SIG-M5 (cell line): Measurements from ENCODE around the gene IL2RA.

ENCODE experiments used
- DNase-seq: peaks from one replicate; lab custom pipeline; 2025; lab: John Stamatoyannopoulos, UW

IL2RA gene

GRCh38 chr10:6038071-6038631, 24.0 kb downstream of the IL2RA start:
- no peak for DNase-seq

GRCh38 chr10:6037422-6037821, 24.7 kb downstream of the IL2RA start:
- no peak for DNase-seq

DNA sequence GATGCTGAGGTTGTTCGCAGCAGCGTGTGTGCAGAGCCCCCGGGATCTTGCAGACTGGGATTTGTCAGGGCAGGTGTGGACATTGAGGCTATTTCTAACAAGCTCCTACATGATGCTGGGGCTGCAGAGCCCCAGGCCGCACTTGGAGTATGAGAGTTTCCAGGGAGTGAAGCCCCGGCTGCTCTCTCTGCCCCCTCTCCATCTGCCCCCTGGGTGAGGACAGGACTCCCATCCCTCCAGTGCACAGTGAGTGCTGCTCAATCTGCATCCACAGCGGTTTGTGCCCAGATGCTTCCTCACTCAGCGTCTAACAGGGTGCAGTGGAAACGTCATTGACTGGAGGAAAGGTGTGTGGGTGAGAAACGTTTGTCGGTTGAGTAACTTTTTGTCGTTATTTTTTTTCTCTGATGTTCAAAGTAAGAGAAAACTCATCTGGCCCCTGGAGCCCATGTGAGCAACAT, 25.3 kb downstream of the IL2RA start:
- DNase-seq = no peak

- DNase-seq = no peak
Measured at GRCh38 chr10:6035931-6036575, 26.1 kb downstream of the IL2RA start.

GRCh38 chr10:6035101-6035834, 26.9 kb downstream of the IL2RA start:
- DNase-seq = no peak

- DNase-seq = no peak
Measured at GRCh38 chr10:6034371-6034770, 27.8 kb downstream of the IL2RA start.

DNA sequence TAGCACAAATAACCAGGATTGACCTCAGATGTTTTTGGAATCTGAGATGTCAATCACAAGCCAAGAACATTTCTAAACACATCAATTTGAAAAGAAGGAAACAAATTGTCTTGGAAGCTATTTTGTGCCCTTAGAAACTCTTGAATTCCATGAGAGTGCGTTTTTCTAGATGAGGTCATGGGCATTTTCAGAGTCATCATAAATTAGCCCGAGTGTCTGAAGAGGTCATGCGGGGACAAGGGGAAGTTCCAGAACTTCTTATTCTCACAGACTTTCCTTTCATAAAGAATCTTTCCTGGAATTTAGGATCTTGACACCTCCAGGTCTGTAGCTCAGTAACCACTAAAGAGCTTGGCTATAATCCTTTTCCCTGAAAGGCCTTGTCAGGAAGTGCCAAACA, 28.2 kb downstream of the IL2RA start:
- DNase-seq = no peak

GRCh38 chr10:6030940-6031339, 31.2 kb downstream of the IL2RA start:
- no peak for DNase-seq

DNA sequence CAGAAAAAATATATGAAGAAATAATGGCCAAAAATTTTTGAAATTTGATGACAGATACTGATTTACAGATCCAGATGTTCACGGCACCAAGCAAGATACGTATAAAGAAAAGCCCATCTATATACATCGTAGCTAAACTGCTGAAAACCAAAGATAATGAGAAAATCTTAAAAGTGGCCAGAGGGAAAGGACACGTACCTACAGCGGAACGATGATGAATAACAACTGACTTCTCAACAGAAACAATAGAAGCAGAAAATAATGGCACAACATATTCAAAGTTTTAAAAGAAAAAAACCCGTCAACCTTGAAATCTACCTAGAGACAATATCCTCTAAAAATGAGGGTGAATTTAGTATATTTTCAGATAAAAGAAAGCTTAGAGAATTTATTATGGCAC, 31.9 kb downstream of the IL2RA start:
- DNase-seq = no peak

- DNase-seq = no peak
Measured at GRCh38 chr10:6027929-6028328, 34.2 kb downstream of the IL2RA start.

DNA sequence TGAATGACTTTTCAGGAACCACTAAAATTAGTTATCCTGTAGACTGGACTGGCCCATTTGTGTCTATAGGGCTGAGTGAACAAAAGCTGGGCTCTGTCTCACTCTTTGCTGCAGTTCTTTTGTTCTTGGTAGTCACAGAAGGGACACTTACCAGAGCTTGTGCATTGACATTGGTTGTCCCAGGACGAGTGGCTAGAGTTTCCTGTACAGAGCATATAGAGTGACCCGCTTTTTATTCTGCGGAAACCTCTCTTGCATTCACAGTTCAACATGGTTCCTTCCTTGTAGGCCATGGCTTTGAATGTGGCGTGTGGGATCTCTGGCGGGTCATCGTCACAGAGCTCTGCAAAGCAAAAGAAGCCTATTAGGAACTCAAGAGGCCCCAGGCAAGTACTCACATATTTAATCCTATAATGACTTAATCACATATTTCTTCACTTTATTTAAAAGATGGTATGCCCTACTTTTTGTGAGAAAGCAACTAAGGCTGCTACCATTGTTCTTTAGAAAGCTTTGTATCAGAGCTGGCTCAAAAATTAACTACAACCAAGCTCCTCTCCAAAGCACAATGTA, 36.4 kb downstream of the IL2RA start:
- DNase-seq = no peak

GRCh38 chr10:6024334-6024682, 37.9 kb downstream of the IL2RA start:
- DNase-seq = no peak

GRCh38 chr10:6023661-6024333, 38.4 kb downstream of the IL2RA start:
- no peak for DNase-seq

DNA sequence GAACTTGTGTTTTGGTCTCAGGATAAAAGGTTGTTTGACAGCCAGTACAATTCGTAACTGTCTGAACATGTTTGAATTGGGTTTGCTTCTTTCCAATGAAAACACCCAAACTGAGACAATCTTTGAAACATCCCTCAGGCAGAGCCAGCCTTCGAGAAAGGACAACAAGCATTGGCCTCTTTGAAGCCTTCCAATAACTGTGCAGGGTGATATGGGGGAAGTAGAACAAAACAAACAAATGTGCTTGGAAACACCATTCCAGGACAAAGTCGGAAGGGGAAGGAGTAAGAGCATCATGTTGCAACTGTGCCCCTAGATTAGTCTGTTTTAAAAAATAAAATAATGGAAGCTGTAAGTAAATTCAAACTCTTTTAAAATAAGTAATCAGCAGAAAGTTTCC, 39.5 kb downstream of the IL2RA start:
- DNase-seq = no peak

- no peak for DNase-seq
Measured at GRCh38 chr10:6020826-6021225, 41.3 kb downstream of the IL2RA start.

- no peak for DNase-seq
Measured at GRCh38 chr10:6019796-6020195, 42.4 kb downstream of the IL2RA start.

- DNase-seq = no peak
Measured at GRCh38 chr10:6019010-6019782, 43.0 kb downstream of the IL2RA start.

GRCh38 chr10:6018422-6018821, 43.7 kb downstream of the IL2RA start:
- DNase-seq = no peak

GRCh38 chr10:6017781-6018354, 44.3 kb downstream of the IL2RA start:
- no peak for DNase-seq

- DNase-seq = no peak
Measured at GRCh38 chr10:6014241-6014761, 47.9 kb downstream of the IL2RA start.
